Tibial nerve (tissue), 4 donors: ENCODE data around the gene CES1.

Experiments
- CTCF ChIP-seq, 5 experiments: fragments of 200-600 bp in 3 of 5; fragments of 450-650 bp in 2 of 5; sonication (generic) in 3 of 5; IDR thresholded peaks; one replicate each; pipeline ENCODE4 v1.5.1; 2016 to 2019; ENCODE audit warnings: antibody characterized with exemption in 5 of 5, mild to moderate bottlenecking in 3 of 5, moderate library complexity in 2 of 5
- EP300 ChIP-seq, 2 donors: sonication (generic); formaldehyde crosslinking; IDR thresholded peaks; one replicate each; pipeline ENCODE4 v1.6.1; 2017; ENCODE audit warnings: antibody characterized with exemption in 2 of 2, mild to moderate bottlenecking in 1 of 2
- POLR2A ChIP-seq, 2 donors: fragments of 450-650 bp; IDR thresholded peaks; one replicate each; pipeline ENCODE4 v1.6.1; 2017; ENCODE audit warnings: antibody characterized with exemption in 2 of 2, mild to moderate bottlenecking in 2 of 2, moderate library complexity in 2 of 2

- TF ChIP-seq CTCF (IDR thresholded peaks at IDR 0.05) (no peak), POLR2A (IDR thresholded peaks at IDR 0.05) (no peak), EP300 (IDR thresholded peaks at IDR 0.05) (no peak)
These were observed 13.9 kb upstream of the CES1 start for GRCh38 chr16:55846598-55847346.
